Dedifferentiated amniotic fluid mesenchymal stem cell (primary cell): Measurements from ENCODE around the gene HIP1R.
"Not testable (repeated sequence)": the region's sequence is repeated elsewhere in the genome, so short reads cannot be mapped to it uniquely, and the experiment has no call there.

Source experiments
- DNase-seq: peaks from one replicate; pipeline ENCODE4 v3.0.0-alpha.2; 2016; ENCODE audit errors: extremely low spot score

Gene HIP1R, protein sequence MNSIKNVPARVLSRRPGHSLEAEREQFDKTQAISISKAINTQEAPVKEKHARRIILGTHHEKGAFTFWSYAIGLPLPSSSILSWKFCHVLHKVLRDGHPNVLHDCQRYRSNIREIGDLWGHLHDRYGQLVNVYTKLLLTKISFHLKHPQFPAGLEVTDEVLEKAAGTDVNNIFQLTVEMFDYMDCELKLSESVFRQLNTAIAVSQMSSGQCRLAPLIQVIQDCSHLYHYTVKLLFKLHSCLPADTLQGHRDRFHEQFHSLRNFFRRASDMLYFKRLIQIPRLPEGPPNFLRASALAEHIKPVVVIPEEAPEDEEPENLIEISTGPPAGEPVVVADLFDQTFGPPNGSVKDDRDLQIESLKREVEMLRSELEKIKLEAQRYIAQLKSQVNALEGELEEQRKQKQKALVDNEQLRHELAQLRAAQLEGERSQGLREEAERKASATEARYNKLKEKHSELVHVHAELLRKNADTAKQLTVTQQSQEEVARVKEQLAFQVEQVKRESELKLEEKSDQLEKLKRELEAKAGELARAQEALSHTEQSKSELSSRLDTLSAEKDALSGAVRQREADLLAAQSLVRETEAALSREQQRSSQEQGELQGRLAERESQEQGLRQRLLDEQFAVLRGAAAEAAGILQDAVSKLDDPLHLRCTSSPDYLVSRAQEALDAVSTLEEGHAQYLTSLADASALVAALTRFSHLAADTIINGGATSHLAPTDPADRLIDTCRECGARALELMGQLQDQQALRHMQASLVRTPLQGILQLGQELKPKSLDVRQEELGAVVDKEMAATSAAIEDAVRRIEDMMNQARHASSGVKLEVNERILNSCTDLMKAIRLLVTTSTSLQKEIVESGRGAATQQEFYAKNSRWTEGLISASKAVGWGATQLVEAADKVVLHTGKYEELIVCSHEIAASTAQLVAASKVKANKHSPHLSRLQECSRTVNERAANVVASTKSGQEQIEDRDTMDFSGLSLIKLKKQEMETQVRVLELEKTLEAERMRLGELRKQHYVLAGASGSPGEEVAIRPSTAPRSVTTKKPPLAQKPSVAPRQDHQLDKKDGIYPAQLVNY

DNA sequence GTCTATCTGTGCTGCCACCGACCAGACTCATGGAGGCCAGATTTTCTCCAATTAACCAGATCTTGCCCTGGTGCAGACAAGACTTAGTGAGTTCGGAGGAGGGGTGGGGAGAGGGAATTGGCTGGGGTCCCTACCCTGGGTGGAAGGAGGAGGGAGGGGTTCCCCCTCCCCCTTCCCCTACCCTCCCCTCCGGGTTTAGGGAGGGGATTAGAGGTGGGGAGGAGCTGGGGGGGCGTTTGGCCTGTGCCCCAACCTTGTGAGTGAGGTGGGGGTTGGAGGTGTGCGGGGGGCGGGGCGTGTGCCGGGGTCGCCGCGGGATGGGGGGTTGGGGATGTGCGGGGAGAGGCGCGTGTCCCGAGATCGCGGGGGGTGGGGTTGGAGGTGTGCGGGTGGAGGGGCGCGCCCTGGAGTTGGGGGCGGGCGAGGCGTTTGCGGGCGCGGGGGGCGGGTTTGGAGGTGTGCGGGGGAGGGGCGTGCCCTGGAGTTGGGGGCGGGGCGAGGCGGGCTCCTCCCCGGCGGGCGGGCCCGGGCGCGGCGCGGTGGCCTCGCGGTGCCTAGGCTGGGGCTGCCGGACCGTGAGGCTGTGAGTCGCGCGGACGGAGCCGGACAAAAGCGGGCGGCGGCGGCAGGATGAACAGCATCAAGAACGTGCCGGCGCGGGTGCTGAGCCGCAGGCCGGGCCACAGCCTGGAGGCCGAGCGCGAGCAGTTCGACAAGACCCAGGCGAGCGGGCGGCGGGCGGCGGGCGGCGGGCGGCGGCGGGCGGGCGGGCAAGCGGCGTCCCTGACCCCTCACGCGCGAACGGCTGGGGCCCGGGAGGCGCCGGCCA is at the start of gene HIP1R:
HIP1R (plus strand) TSS at position 537 of the 829 bp plus-strand sequence; CDS start at position 631, 94 bp downstream.
- DNase-seq: no peak

- DNase-seq: no peak
Observed at GRCh38 chr12:122785503-122785902, 49.8 kb upstream of the HIP1R start.

DNA sequence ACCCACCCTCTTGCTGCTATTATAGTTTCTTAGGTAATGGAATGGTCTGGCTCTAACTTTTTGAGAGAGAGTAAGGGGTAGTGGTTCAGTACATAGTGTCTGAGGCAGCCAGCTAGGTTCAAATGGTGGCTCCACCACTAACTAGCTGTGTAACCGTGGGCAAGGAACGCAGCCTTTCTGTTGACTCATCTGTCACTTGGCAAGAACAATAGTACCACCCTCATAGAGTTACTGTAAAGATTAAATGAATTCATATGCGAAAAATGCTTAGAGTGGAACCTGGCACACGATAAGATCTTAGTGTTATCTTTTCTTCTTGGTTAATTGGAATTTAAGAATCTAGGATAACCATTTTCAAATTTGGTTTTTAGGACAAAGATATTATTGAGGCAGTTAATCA is 46.9 kb upstream of the HIP1R start:
- DNase-seq: no peak

DNA sequence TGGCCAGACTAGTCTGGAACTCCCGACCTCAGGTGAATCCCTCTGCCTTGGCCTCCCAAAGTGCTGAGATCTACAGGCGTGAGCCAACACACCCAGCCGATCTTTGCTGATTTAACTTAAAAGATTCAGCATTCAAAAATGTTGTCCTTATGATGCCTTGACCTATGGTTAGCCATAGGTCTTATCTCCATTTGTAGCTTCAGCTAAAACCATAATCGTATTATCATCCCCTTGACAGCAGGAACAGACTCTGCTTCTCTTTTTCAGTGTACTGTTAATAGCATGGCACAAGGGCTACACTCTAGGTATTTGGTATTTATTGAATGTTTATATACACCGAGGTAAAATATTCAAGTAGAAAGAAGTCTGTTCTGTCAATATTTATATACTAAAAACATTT is 45.6 kb upstream of the HIP1R start:
- DNase-seq: no peak

DNA sequence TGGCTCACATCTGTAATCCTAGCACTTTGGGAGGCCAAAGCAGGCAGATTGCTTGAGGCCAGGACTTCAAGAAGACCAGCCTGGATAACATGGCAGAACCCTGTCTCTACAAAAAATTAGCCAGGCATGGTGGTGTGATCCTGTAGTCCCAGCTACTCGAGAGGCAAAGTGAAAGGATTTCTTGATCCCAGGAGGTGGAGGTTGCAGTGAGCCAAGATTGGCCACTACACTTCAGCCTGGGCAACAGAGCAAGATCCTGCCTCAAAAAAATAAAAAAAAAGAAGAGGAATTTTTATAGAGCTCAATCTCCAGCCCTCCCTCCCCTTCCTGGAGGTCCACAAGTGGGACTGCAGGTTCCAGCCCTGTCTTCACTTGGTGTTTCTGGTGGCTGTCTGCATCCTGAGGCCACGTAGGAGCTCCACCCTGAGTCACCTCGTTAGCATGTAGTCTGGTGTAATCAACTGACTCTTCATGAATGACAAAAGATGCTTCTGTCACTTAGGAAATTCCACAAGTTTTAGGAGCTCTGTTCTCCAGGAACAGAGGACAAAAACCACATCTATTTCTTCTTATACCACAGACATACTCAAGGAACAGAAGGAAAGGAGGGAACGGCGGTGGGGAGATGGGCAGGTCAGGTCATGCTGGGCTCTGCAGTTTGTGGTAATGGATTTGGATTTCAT is 44.7 kb upstream of the HIP1R start:
- DNase-seq: no peak

- peak; percentile 57 for DNase-seq
Observed at GRCh38 chr12:122793685-122794106, 41.6 kb upstream of the HIP1R start.

- DNase-seq: no peak
Observed at GRCh38 chr12:122795807-122796206, 39.5 kb upstream of the HIP1R start.

DNA sequence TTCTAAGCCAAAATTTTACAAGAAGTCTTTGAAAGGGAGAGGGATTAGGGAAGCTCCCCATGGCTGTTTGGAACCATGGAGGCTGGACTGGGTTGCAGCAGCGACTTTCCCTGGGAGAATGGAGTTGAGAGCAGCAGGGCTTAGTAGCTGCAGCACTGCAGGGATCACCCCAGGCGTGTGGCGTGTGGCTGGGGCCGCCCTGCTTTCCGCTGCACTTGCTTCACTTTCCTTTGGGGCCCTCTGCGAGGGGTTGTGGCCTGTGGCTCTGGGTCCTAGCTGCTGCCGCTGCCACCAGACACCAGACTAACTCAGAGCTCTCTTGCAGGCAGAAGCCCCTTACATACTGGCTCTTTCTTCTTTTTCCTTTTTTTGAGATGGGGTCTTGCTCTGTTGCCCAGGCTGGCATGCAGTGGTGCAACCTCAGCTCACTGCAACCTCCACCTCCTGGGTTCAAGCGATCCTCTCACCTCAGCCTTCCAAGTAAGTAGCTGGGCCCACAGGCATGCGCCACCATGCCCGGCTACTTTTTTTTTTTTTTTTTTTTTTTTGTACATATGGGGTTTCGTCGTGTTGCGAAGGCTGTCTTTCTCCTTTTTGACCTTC is 35.5 kb upstream of the HIP1R start:
- DNase-seq: no peak

- no peak for DNase-seq
Observed at GRCh38 chr12:122803937-122804336, 31.3 kb upstream of the HIP1R start.

GRCh38 chr12:122804957-122805356 is 30.3 kb upstream of the HIP1R start:
- not testable (repeated sequence) for DNase-seq

GRCh38 chr12:122807651-122808050 is 27.6 kb upstream of the HIP1R start:
- no peak for DNase-seq

GRCh38 chr12:122811777-122812176 is 23.5 kb upstream of the HIP1R start:
- no peak for DNase-seq

DNA sequence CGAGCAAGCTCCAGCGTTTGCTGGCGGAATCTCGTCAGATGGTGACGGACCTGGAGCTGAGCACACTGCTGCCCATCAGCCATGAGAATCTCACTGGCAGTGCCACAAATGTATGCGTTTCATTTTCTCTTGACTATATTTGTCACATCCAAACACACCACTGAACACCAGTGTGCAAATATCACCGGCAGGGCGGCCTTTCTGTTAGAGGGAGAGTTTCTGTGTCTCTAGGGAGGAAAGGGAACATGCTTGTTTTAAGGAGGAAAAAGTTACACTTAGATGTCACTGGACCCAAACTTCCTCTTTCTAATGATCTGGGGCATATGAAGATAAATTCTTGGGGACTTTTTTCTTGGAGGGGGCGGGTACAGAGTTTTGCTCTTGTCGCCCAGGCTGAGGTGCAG is 21.9 kb upstream of the HIP1R start:
- DNase-seq: no peak

DNA sequence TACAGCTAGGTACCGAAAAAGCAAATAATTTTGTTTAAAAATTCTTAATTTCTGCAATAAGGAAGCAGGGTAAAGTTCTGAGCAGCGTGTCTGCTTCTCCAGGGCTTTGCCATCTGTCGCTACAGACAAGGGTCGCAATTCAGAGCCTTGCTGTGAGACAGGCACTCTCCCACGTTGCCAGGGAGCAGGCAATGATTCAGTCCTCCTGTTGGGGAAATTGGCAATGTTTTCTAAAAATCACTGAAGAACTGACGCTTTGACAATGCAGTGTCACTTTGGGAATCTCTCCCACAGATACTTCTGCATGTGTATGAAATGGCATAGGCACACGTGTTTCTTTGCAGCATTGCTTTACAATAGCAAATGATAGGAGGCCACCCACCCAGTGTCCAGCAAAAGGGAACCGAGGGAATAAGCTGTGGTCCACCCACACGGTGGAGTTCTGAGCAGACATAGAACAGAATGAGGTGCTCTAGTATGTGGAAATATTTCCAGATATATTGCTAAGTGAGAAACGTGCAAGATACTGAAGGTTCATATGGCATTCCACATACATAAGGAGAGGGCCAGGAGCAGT is 16.0 kb upstream of the HIP1R start:
- no peak for DNase-seq

- no peak for DNase-seq
Observed at GRCh38 chr12:122820138-122820537, 15.1 kb upstream of the HIP1R start.

- DNase-seq: no peak
Observed at GRCh38 chr12:122820838-122821271, 14.4 kb upstream of the HIP1R start.

- no peak for DNase-seq
Observed at GRCh38 chr12:122823429-122823828, 11.8 kb upstream of the HIP1R start.

DNA sequence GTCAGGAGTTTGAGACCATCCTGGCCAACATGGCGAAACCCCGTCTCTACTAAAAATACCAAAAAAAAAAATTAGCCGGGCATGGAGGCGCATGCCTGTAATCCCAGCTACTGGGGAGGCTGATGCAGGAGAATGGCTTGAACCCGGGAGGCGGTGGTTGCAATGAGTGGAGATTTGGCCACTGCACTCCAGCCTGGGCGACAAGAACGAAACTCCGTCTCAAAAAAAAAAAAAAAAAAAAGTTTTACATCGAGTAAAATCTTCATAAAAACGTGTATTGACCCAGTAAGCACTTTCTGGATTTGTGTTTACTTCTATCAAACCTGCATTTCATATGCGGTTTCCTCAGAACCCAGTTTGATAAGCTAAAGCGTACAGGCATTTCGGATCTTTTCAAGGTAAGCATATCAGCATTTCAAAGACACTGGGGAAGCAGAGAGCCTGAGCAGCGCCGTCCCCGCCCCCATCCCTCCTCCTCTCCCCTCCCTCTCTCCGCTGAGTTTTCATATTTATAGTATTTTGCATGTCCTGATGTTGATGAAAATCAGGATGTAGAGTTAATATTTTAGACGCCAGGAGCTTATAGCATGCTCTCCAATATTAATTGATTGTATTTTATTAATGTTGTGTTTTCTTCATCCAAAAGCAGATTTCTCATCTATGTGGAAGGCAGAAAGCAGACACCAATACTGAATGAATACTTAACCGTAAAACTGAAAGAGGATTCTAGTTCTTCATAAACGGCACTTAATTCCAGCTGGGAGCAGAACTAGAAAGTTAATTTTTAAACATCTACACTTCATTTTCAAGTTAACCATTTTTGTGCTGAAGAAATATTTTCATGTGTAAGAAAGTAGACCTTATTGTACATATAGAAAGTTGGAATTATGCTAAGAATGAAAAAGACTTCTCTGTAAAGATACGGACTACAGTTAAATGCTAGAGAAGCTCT is 9.2 kb upstream of the HIP1R start:
- DNase-seq: no peak

DNA sequence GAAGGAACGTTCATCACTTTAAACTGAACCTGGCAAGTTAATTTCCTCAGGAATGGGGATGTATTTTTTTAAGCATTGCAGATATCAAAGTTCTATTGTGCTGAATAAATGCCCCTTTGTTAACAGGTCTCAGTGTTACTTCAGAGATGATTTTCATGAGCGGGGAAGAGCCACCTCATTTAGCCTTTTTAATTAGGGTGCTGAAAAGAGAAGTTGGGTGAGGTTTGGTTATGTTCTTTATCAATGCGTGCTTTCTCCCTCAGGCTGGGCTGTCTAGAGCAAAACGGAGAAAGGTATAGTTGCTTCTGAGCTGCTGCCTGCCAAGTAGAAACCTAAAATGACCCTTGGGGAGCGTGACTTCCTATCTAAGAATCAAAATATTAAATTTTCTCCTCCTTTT is 8.0 kb upstream of the HIP1R start:
- DNase-seq: no peak
